Left ventricle myocardium inferior (tissue), 1 donor: ENCODE measurements around the gene TOLLIP. TPM values are rescaled to one million over a fixed set of nuclear protein-coding genes. Genes with fewer than 3 reads are reported as not detected.

Experiments used
- DNase-seq: peaks from one replicate; pipeline ENCODE4 v3.0.0-alpha.2; 2020
- H3K27ac ChIP-seq: fragments of 200-600 bp; replicated peaks from 2 replicates; pipeline ENCODE4 v1.8.0; 2021
- H3K27me3 ChIP-seq: fragments of 200-600 bp; 2 replicates; pipeline ENCODE4 v1.8.0; 2021; ENCODE audit warnings: low read depth
- H3K36me3 ChIP-seq: fragments of 200-600 bp; 2 replicates; pipeline ENCODE4 v1.8.0; 2021
- H3K4me1 ChIP-seq: fragments of 200-600 bp; 2 replicates; pipeline ENCODE4 v1.8.0; 2021
- H3K4me3 ChIP-seq: fragments of 200-600 bp; 2 replicates; pipeline ENCODE4 v1.8.0; 2021; ENCODE audit warnings: mild to moderate bottlenecking, moderate library complexity
- H3K9me3 ChIP-seq: fragments of 200-600 bp; replicated peaks from 2 replicates; pipeline ENCODE4 v1.8.0; 2021
- intact Hi-C: fragments of 100-400 bp; cut with micrococcal nuclease; formaldehyde crosslinking; loops from one replicate; pipeline ENCODE4 v1.11.0; 2022
- total RNA-seq: library from RNA; stranded (reverse); fragmentation: NEBNext Ultra II Directional; extraction: Animal tissue kit (Norgen Biotek cat#: 25700); gene quantifications from one replicate; pipeline ENCODE4 v1.2.1, GENCODE V29; 2021
- TF ChIP-seq, protein P1 (sequence below): fragments of 200-600 bp; IDR thresholded peaks from 2 replicates; pipeline ENCODE4 v1.8.0; 2021; ENCODE audit warnings: antibody characterized with exemption, mild to moderate bottlenecking, borderline replicate concordance
- donor health status: DM: no; HTN: yes; CAD: no; lungs with severe emphysema.

TOLLIP gene
- total RNA-seq, 1 donor from 2014 or later, result 51.9 TPM

DNA sequence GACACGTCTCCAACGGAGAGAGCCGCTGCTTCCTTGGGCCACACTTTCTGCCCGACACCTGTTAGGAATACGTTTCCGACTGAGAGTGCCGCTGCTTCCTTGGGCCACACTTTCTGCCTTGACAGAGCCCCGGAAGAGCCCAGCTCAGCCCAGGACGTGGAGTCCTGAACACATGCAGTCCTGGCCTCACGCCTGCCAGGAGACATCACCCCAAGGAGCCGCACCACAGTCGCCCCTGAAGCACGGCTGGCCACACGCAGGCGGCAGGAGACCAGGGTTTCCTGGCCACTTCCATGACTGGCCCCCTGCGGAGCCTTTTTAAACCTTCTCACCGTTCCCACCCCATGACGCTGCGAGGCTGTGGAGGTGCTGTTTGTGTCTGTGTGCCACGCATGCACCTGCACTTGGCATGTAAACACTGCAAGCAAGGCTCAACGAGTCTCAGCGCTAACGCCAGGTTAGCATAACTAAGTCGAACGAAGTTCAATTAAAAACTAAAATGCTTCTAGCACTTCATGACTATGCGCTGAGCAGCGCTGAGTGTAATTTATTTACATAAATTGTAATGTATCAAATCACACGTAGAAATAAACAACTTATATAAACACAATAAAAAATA, 8.8 kb downstream of the TOLLIP start:
- Histone ChIP-seq H3K4me3 (no peak overlapping the region), H3K27ac (no peak overlapping the region), H3K27me3 (no peaks in the 10 kb centered on the region), H3K4me1 (peaks cover 77% of the 10 kb centered on the region), H3K36me3 (peaks cover 6% of the 10 kb centered on the region), H3K9me3 (no peaks in the 10 kb centered on the region)
- TF ChIP-seq, protein P1, sequence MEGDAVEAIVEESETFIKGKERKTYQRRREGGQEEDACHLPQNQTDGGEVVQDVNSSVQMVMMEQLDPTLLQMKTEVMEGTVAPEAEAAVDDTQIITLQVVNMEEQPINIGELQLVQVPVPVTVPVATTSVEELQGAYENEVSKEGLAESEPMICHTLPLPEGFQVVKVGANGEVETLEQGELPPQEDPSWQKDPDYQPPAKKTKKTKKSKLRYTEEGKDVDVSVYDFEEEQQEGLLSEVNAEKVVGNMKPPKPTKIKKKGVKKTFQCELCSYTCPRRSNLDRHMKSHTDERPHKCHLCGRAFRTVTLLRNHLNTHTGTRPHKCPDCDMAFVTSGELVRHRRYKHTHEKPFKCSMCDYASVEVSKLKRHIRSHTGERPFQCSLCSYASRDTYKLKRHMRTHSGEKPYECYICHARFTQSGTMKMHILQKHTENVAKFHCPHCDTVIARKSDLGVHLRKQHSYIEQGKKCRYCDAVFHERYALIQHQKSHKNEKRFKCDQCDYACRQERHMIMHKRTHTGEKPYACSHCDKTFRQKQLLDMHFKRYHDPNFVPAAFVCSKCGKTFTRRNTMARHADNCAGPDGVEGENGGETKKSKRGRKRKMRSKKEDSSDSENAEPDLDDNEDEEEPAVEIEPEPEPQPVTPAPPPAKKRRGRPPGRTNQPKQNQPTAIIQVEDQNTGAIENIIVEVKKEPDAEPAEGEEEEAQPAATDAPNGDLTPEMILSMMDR, result no peak
- intact Hi-C loops, result no loop called here
- DNase-seq, result no peak

DNA sequence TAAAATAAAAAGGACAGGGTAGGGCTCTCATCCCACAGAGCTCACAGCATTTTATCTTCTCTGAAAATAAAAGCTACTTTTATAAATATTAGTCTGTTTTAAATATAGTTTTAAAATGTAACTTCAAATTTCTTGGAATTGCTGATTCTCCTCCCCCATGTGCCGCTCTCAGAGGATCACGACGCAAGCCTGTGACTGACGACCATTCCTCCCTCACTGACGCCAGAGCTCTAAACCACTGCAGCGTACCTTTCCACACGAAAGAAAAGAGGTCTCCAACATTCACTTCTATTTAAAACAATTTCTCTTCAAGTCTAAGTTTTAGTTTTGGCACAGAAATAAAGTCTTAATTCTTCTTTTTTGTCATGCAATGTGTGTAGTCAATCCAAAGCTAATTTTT, 9.3 kb downstream of the TOLLIP start:
- Histone ChIP-seq H3K4me1 (peaks cover 73% of the 10 kb centered on the region), H3K9me3 (no peaks in the 10 kb centered on the region), H3K27ac (no peak overlapping the region), H3K4me3 (no peak overlapping the region), H3K27me3 (no peaks in the 10 kb centered on the region), H3K36me3 (peaks cover 8% of the 10 kb centered on the region)
- intact Hi-C loops, result no loop called here
- TF ChIP-seq, protein P1, result no peak
- no peak for DNase-seq

DNA sequence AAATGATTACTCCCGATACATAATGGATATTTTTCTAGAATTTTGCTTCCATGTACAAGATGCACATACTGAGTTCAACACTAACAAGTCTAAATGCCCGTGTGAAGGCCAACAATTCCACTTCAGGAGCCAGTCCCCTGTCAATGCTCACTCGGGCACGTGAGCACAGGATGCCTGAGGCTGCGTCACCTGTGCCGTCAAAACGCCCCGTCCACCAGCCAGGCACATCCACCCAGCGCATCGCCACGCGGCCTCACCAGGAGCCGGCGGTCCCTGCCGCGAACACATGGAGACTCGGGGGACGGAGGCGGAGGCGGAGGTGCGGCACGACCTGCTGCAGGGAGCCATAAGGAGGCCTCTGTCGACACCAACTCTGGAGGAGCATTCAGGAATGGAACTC, 9.8 kb downstream of the TOLLIP start:
- Histone ChIP-seq H3K27me3 (no peaks in the 10 kb centered on the region), H3K27ac (peak overlapping the region; percentile 55), H3K4me3 (no peak overlapping the region), H3K9me3 (no peaks in the 10 kb centered on the region), H3K4me1 (peaks cover 70% of the 10 kb centered on the region), H3K36me3 (peaks cover 11% of the 10 kb centered on the region)
- TF ChIP-seq, protein P1, result no peak
- DNase-seq, result no peak
- intact Hi-C loops, result no loop called here

DNA sequence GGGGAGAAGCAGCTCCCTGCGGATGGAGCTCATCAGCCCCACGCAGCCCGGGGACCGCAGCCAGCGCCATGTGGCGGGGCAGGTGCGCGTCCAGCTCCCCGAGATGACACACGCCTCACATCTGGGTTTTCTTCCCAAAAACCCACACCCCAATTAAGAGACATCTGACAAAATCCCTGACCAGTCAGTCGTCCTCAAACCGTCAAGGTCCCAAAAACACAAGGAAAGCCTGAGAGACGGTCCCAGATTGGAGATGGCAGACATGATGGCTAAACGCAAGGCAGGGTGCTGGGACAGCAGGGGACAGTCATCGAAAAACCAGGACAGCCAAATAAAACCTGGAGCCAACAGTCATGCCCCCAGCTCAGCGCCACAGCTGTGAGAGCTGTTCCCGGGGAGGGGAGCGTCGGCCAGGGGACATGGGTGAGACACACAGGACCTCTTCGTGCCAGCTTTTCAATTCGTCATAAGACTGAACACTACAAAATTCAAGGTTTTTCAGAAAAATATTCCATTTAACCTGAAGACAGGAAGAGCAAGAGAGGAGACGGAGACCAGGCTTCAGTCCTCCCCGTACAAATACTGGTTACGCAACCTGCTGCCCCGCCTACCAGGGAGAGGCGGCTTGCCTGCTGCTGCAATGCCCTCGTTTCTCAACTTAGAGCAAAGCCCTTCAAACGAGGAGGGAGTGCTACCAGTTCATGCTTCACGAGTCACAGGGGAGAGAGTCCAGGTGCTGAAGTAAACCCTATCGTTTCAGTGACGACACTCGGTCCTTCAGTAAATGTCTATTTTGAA, 10.5 kb downstream of the TOLLIP start:
- intact Hi-C loops, result no loop called here
- peaks cover 62% of the 10 kb centered on the region for H3K4me1 ChIP-seq
- DNase-seq, result peak; percentile 80
- H3K27me3 ChIP-seq, result no peaks in the 10 kb centered on the region
- H3K4me3 ChIP-seq, result no peak overlapping the region
- TF ChIP-seq, protein P1, result no peak
- no peaks in the 10 kb centered on the region for H3K9me3 ChIP-seq
- H3K27ac ChIP-seq, result peak overlapping the region; percentile 55
- peaks cover 13% of the 10 kb centered on the region for H3K36me3 ChIP-seq

DNA sequence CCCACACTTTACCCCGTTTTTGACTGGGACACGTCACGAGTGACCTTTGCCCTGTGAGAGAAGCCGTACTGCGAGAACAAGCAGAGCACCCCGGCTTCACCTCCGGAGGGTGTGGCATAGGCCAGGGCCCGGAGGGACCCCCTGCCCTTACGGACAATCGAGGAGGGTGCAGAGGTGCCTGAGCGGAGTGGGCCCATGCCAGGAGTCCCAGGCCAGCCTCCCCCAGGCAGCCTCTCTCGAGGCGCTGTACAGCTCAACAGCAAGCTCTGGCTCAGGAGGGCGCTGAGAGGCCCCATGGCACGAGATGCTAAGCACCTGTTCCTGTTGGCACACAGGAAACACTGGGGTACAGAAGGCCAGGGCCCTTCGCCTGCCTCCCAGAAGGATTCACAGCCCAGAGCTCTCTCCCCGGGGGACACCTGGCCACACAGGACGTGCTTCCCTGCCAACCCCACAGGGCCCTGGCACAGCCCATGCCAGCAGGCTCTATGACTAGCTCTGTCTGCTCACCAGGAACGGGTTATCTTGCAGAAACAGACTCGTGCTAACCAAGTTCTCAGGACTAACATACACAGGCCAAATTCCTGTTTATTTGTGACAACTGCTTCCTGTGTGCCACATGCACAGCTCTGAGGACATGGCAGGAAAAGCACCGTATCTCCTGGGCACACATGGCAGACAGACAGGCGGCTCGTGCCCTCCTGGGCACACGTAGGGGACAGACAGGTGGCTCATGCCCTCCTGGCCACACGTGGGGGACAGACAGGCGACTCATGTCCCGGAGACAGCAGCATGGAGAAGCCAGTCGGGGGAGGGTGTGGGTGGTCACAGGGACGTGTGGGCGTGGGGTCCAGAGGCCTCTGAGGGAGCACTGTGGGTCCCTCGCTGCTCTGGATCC, 11.6 kb downstream of the TOLLIP start:
- intact Hi-C loops, result no loop called here
- DNase-seq, result no peak
- TF ChIP-seq, protein P1, result no peak

More for the DNA sequence above, 11.6 kb downstream of the TOLLIP start:
- peaks cover 61% of the 10 kb centered on the region for H3K4me1 ChIP-seq
- H3K27me3 ChIP-seq, result no peaks in the 10 kb centered on the region
- peak overlapping the region; percentile 55 for H3K27ac ChIP-seq
- no peak overlapping the region for H3K4me3 ChIP-seq
- peaks cover 23% of the 10 kb centered on the region for H3K36me3 ChIP-seq
- H3K9me3 ChIP-seq, result no peaks in the 10 kb centered on the region
